ENCODE results near the gene FOLR3.
"Not testable (repeated sequence)": the region's sequence is repeated elsewhere in the genome, so short reads cannot be mapped to it uniquely, and the experiment has no call there.

FOLR3 gene

GRCh38 chr11:72124046-72124445 lies 11.5 kb upstream of the FOLR3 start:
- DNase-seq, result no peak

DNA sequence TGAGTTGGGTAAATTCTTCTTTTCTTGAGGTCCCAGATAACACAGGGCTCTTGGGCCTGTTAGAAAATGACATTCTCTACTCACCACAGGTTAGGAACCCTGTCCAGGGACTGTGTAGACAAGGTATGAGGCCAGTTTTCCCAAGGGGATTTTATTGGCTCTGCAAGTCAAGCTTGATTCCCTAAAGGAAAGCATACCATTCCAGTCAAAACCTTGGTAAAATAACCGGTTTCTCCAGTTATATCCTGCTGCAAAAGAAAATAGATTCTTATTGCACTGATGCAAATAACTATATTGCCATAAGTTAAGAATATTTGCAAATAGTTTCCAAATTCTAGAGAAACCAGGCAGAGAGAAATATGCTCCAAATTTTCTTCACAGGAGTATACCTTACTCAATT lies 9.6 kb upstream of the FOLR3 start:
- DNase-seq, result no peak

DNA sequence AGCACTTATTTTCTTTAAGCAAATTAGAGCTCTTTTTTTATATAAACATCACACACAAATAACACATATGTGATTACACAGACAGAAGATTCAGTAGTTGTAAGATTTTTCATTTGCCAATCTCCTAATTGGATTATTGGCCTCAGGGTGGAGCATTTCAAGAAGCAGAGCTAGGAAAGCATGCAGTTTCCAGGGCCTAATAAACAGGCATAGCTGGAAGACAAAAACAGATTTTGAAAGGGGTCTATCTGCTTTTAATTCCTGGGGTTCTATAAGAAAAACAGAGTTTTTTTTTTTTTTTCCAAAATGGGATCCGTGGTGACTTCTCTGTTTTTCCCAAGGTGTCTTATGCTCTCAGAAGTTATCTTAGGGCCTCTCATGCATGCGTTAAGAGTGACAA lies 7.6 kb upstream of the FOLR3 start:
- no peak for DNase-seq

DNA sequence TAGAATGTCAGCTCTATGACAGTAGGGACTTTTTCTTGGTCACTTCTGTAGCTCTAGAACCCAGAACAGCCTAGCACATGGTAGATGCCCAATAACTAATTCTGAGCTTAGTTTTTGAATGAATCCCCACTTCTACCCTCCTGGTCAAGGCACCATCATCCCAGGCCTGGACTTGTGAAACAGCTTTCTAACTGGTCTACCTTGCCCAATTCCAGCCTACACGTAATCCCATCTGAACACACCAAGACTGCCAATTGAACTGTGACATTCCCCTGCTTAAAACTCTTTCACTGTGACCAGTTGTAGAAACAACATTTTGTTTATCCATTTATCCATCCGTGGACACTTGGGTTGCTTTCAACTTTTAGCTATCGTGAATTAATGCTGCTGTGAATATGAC lies 6.1 kb upstream of the FOLR3 start:
- DNase-seq, result no peak

DNA sequence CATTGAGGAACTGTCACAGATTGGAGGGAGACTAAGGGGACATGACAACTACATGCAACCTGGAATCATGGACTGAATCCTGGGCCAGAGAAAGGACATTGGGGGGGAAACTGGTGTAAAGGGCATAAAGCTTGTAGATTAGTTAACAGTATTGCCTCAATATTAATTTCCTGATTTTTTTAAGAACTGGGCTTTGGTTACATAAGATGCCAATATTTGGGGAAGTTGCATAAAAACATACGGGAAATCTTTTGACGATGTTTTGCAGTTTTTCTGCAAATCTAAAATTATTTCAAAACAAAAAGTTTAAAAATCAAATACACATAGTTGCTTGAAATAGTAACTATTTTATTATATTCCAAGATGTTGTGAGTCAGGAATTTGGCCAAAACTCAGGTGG lies 2.9 kb upstream of the FOLR3 start:
- DNase-seq, result no peak

DNA sequence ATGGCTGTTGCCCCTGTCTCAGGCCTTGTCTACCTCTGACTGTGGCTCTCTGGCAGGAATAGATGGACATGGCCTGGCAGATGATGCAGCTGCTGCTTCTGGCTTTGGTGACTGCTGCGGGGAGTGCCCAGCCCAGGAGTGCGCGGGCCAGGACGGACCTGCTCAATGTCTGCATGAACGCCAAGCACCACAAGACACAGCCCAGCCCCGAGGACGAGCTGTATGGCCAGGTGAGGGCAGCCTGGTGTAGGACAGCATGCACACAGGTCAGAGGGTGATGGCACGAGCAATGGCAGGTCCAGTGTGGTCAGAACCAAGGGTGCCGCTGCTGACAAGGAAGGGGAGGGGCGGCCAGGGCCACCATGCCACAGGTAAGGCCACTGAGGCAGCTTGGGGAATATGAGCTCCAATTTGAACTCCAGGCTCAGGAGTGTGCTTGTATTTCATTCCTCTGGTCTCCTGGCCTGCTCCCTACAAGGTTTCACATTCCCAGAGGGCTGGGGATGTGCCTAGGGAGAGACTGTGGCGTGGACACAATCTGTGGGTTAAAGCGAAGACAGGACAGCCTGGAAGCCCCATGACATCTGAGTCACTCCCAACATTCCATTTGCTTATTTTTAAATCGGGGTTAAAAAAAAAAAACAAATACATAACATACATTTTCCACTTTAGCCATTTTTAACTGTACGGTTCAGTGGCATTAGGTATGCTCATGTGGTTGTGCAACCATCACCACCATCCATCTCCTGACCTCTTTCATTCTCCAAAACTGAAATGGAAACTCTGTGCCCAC lies 562 bp downstream of the FOLR3 start:
- no peak for DNase-seq

DNA sequence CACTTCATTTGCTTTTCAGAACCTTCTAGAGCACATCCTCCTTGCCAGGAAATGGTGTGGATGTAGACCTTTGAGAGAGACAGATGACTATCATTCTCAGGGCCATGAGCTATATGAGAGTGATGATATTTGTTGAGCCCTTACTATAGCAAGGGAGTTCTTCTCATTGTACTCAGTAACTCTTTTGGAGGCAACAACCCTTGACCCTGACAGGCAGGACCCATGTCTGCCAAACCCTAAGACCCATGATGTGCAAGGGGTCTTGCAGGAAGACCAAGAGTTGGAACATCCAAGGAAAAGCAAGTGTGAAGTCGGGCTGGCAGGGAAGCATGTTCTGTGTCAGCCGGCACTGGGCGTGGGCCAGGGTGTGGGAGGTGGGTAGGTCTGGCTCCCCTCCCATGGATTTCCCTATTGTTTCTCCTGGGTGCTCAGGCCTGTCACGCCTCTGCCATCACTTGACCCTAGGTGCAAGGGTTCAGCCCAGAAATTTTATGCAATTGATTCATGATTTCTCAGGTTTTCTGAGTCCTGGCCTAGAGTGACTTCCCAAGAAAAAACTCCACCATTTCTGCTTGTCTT lies 1.2 kb downstream of the FOLR3 start:
- DNase-seq, result no peak

DNA sequence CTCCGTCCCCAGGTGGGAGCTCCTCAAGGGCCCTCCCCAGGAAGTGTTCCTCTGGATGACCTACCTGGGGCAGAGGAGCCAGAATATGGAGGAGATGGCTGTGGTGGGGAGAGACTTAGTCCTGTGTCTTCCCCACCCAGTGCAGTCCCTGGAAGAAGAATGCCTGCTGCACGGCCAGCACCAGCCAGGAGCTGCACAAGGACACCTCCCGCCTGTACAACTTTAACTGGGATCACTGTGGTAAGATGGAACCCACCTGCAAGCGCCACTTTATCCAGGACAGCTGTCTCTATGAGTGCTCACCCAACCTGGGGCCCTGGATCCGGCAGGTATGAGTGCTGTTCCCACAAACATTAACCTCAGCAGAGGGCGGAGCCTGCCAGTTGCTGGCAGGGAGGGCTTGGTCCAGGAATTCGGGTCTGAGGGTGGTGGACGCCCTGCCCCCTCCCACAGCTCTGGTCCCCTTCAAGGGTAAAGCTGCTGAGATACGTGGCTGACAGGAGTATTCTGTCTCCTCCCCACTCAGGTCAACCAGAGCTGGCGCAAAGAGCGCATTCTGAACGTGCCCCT lies 3.4 kb downstream of the FOLR3 start:
- no peak for DNase-seq

DNA sequence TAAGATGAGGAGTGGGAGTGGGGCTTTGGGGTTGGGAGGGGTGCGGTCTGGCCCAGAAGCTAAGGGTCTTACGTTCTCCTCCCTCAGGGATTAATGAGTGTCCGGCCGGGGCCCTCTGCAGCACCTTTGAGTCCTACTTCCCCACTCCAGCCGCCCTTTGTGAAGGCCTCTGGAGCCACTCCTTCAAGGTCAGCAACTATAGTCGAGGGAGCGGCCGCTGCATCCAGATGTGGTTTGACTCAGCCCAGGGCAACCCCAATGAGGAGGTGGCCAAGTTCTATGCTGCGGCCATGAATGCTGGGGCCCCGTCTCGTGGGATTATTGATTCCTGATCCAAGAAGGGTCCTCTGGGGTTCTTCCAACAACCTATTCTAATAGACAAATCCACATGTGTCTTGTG lies 4.0 kb downstream of the FOLR3 start:
- no peak for DNase-seq

GRCh38 chr11:72140661-72141060 lies 5.1 kb downstream of the FOLR3 start:
- no peak for DNase-seq

DNA sequence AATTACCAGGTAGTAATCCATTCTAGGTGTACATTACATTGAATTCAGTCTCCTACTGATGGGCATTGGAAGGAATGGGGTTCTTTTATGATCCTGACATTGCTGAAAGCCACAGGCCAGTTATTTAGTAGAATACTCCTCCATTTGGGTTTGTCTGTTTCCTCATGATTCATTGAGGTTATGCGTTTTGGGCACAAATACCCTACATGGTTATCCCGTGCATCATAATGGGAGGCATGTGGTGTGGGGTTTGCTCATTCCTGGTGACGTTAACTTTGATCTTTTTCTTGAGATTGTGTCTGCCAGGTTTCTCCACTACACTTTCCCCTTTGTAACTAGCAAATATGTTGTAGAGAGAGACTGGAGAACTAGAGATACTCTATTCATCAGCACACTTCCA lies 5.5 kb downstream of the FOLR3 start:
- DNase-seq, result no peak

DNA sequence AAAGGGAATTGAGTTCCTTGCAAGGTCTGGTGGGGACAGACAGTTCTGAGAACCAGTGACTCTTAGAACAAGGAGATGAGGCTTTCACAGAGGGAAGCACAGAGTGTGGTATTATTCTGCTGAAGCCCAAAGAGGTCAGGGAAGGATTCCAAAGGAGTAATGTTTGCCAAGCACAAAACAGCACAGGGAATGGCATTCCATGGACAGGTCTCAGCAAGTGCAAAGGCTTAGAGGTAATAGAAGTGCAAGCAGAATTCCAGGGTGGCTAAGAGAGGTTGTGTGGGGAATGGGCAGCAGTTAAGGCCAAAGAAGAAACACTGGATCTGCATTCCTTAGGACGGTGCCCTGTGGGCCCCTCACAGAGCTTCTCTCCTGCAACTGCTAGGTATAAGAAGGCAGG lies 6.6 kb downstream of the FOLR3 start:
- not testable (repeated sequence) for DNase-seq

DNA sequence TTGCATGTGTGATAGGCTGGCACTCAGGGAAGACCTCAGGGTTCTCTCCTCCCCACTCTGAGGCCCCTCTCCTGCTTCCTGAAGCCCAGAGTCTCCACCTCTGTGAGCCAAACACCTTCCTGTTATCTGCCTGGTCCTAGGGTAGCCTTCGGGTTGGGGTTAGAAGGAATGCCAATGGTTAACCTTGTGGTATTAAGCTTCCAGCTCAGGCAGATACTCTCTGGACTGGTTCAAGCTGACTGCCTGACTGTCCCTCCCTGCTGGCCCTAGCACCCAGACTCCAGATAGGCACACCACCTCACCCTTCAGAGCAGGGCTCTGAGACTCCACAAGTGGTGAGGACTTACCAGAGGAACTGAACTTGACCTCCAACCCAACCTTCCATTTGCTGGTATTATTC lies 7.0 kb downstream of the FOLR3 start:
- not testable (repeated sequence) for DNase-seq

DNA sequence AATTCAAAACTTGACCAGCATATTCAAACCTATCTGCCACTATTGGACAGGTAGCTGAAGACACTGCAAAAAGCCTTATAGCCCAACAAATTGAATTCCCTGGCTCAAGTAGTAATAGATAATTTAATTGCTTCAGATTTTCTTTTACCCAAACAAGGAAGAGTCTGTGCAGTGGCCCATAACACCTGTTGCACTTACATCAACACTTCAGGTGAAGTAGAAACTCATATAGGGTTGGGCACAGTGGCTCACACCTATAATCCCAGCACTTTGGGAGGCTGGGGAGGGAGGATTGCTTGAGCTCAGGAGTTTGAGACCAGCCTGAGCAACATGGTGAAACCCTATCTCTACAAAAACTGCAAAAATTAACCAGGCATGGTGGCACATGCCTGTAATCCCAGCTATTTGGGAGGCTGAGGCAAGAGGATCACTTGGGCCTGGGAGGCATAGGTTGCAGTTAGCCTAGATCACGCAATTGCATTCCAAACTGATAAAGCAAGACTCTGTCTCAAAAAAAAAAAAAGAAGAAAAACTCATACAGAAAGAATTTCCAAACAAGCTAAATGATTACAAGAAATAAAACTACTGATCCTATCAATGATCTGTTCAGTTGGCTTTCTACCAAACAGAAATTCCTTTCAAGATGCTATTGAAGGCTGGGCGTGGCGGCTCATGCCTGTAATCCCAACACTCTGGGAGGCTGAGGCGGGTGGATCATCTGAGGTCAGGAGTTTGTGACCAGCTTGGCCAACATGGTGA lies 9.5 kb downstream of the FOLR3 start:
- DNase-seq, result no peak

DNA sequence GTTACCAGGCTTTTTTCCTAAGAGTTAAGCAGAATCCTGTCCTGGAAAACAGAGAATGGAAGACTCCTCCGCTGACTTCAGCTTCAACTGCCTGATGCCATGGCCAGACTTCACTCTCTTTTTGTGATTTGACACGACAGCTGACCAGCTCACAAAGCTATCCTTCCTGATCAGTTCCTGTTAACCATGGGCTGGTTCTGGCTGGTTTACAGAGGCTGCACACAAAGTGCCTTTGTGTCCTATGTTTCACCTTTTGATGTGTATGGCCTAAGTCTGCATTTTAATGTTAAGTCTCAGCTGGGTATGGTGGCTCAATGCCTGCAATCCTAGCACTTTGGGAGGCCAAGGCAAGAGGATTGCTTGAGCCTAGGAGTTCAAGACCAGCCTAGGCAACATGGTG lies 11.1 kb downstream of the FOLR3 start:
- no peak for DNase-seq

- DNase-seq, result no peak
These were observed 15.4 kb downstream of the FOLR3 start for GRCh38 chr11:72150882-72151281.

DNA sequence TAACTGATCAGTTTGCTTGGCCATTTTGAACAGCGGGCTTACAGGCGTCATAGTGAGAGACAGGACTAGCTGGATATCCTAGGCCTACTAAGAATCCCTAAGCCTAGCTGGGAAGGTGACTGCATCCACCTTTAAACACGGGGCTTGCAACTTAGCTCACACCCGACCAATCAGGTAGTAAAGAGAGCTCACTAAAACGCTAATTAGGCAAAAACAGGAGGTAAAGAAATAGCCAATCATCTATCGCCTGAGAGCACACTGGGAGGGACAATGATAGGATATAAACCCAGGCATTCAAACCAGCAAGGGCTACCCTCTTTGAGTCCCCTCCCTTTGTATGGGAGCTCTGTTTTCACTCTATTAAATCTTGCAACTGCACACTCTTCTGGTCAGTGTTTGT lies 18.3 kb downstream of the FOLR3 start:
- not testable (repeated sequence) for DNase-seq

DNA sequence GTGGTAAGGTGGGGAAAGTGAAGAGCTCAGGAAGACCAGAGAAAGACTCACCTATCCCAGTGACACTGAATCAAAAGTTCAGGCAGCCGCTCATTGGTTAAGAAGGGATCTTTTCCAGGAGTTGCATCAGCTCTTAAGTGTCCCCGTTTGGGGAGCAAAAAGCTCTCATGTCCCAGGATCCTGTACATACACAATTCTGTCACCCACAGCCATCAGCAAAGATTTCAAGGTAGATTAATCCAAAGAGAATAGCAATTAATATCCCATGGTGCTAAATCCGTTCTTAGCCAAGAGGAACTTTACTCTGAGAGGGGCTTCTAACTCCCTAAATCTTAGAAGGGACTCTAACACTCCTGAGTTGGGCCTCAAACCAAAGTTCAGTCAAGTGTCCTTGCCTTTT lies 19.3 kb downstream of the FOLR3 start:
- no peak for DNase-seq

DNA sequence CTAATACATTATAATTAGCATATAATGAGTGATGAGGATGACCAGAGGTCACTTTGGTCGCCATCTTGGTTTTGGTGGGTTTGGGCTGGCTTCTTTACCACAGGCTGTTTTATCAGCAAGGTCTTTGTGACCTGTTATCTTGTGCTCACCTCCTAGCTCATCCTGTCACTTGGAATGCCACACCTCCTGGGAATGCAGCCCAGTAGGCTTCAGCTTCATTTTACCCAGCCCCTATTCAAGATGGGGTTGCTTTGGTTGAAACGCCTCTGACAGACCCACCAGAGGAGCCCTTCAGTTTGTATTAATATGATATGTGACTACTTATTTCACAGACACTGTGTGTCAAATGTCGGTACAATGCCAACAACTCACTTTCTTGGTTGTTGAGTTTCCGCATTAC lies 20.2 kb downstream of the FOLR3 start:
- DNase-seq, result no peak

DNA sequence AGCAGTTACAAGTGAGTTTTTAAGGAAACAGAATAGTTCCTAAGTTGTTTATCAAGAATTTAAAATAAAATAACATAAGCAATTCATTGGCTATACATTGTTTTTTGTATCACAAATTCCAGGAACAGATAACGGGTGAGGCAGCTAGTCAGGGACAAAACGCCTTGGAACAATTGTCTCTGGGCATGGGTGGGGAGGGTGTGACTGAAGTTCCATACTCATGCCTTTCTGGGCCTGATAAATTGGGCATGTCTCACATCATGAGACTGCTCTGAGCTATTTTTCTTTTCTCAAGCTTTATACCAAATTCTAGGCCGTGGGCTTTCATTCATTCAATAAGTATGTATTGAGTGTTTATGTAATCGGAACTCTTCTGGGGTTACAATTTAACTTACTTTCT lies 21.6 kb downstream of the FOLR3 start:
- no peak for DNase-seq

DNA sequence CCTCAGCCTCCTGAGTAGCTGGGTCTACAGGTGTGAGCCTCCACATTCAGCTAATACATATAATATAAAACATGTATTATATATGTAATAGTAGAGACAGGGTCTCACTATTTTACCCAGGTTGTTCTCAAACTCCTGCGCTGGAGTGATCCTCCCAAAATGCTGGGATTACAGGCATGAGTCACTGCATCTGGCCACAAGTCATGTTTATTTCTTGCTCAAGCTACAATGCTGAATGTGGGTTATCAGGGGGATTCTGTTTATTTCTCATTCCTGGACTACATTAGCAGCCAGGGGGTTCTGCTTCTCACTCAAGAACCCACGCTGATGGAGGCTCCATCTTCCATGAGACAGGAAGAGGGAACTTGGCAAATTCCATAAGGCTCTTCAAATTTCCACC lies 24.8 kb downstream of the FOLR3 start:
- DNase-seq, result no peak

- DNase-seq, result no peak
These were observed 27.5 kb downstream of the FOLR3 start for GRCh38 chr11:72162891-72163492.

- DNase-seq, result not testable (repeated sequence)
These were observed 28.7 kb downstream of the FOLR3 start for GRCh38 chr11:72164187-72164586.
